Glomerular endothelial cell (primary cell): ENCODE results near the gene AFP. TPM values are rescaled to one million over a fixed set of nuclear protein-coding genes. Genes with fewer than 3 reads are reported as not detected.
"Not testable (repeated sequence)": the region's sequence is repeated elsewhere in the genome, so short reads cannot be mapped to it uniquely, and the experiment has no call there.

Experiments
- DNase-seq: peaks from one replicate; pipeline ENCODE4 v3.0.0-alpha.2; 2011; ENCODE audit warnings: low read depth, low spot score; ENCODE audit errors: extremely low read depth
- total RNA-seq: library from RNA; depleted of rRNA; stranded (reverse); fragments of >200 nt; gene quantifications from 2 replicates; pipeline ENCODE4 v1.2.3, GENCODE V29; 2015

Gene AFP
- total RNA-seq: not detected in 2 replicates

DNA sequence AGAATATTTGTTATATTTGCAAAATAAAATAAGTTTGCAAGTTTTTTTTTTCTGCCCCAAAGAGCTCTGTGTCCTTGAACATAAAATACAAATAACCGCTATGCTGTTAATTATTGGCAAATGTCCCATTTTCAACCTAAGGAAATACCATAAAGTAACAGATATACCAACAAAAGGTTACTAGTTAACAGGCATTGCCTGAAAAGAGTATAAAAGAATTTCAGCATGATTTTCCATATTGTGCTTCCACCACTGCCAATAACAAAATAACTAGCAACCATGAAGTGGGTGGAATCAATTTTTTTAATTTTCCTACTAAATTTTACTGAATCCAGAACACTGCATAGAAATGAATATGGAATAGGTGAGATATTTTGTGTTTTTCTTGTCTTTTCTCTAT is at the start of gene AFP:
Gene AFP (plus strand): TSS at position 238 of the 400 bp plus-strand sequence. CDS start 42 bp downstream, at position 280.
- no peak for DNase-seq

DNA sequence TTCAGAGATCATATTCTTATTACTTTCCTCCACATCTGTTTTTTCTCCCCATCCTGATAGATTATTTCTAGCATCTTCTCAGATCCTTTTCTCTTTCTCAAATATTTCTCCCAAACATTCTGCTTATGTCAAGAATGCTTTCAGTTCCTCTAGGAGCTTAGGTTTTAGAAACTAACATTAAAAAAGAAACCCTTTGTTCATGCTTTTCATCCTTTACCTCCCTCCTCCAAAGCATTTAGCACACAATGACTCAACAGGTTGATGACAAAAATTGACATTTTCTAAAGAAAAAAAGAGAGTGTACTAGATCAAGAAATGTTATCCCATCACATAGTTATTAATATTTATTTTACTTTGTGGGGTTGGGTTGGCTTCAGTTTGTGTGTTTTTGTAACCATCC is 48.5 kb upstream of the AFP start:
- no peak for DNase-seq

DNA sequence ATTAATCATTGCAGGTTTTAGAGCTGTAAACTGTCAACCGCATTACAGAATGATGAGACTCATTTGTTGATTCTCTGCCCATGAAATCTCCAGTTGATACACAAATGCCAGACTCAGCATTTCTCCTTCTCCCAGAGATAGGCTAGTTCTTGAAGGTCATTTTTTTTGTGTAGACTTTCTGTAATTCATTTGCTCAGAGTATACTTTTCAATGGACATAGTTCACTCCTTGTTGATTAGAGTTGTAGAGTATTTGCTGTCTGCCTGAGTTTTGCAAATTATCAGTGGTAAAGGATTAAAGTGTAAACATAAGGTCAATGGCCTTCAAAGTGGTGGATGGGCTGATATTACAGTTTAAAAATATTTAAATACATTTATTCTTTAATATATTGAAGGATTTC is 47.1 kb upstream of the AFP start:
- DNase-seq: no peak

DNA sequence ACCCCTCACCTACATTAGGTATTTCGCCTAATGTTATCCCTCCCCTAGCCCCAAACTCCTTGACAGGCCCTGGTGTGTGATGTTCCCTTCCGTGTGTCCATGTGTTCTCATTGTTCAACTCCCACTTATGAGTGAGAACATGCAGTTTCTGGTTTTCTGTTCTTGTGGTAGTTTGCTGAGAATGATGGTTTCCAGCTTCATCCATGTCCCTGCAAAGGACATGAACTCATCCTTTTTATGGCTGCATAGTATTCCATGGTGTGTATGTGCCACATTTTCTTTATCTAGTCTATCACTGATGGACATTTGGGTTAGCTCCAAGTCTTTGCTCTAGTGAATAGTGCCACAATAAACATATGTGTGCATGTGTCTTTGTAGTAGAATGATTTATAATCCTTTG is 46.4 kb upstream of the AFP start:
- not testable (repeated sequence) for DNase-seq

DNA sequence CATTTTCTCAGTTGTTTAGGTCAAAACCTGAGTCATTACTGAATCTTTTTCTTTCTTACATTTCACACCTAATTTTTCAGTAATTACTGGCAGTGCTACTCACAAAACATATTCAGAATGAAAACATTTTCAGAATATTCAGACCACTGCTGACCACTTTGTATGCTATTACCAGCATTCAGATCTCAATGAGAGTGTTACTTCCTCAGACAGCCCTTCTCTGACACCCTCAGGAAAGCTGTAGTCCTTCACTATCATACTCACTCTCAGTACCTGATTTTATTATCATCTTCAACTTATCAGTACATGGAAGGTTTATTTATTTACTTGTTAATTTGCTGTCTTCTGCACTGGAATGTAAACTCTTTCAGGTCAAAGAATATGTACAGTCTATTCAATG is 44.2 kb upstream of the AFP start:
- no peak for DNase-seq

DNA sequence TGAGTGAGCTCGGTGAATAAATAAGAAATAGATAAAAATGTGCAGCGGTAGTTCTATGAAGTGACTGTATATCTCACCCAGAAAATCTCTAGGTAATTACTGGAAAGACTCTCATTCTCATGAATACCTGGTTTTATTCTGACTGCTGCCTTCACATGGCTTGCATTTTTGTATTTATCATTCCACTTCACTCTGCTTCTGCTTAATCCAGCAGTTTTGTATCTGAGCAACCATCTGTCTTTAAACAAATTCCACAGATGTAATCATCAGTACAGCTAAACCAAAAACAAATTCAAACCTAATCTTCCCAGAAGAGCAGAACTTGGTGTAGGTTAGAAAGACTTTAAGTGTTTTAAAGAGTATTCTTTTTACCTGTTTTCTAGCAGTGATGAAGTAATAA is 43.1 kb upstream of the AFP start:
- DNase-seq: no peak

DNA sequence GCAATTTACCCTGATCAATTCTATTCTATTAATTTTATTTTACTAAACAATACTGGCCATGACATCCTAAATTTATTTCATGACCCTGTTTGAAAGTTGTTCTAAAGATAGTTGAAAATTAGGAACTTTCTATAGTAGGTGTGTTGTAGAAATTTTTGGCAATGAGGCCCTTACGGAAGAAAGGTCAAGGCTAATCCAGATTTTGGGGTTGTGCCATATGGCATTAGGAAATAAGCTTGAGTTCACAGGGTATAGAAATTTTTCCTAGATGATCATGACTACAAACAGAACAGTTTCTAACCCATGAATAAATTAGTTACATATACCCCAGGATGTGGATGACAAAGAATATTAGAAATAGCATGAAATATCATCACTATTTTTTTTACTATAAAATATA is 39.7 kb upstream of the AFP start:
- no peak for DNase-seq

DNA sequence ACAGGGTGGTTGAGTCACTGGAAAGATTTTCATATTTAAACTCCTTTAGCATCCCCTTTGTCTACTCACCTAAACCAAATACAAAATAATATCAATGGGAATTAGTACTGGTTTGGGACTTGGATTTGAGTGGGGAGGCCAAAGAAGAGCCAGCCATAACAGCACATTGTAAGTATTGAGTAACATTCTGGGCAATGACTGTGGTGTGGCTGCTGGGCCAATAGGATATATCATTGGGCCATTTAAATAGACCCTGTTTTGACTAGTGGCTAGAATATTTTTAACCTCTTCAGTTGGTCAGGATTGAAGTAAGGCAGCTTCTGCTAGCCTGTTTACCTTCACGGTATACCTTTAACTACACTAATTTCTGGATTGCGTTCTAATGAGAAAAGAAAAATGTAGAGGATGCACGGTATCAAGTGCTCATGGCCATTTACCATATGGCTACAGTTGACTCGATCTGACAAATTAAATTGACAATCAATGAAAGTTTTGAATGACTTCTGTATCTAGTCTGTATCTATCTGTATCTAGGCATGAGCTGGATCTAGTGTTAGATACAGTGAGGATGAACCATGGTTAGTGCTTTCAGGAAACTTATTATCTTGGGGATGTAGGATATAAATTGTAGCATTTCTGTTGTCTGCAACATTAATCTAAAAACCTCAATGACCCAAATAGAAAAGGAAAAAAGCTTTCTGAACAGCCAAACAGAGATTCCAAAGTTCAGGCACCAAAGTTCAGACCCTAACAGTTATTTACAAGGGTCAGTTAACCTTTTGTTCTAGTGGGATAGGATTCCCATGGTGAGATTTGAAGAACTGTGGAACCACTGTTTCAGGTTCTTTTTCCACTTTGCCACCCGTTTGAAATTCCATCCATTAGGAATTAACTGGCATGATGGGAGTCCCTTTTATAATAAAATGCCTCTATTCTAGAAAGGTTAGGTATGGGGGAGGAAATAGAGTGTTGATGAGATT is 38.7 kb upstream of the AFP start:
- no peak for DNase-seq

DNA sequence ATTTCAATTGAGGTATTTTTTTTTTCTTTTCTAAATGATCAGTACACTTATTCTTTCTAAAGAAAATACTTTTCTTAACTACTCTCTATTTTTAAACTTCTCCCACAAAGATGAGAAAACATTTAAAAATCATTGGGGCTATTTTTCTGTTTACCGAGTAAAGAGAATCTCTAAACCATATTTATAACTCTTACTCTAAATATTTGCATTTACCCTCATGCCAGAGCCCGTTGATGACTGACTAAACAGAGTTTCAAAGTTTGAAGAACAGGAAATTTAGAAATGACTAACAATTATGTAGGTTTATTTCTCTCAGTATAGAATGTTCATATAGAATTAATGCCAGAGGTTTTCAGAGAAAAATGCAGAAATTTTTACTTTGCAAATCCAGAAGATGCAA is 34.6 kb upstream of the AFP start:
- DNase-seq: no peak

DNA sequence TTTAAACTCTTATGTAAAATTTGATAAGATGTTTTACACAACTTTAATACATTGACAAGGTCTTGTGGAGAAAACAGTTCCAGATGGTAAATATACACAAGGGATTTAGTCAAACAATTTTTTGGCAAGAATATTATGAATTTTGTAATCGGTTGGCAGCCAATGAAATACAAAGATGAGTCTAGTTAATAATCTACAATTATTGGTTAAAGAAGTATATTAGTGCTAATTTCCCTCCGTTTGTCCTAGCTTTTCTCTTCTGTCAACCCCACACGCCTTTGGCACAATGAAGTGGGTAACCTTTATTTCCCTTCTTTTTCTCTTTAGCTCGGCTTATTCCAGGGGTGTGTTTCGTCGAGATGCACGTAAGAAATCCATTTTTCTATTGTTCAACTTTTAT is 32.0 kb upstream of the AFP start, which contains the start of gene ALB:
Gene ALB (plus strand): TSS at position 246 of the 400 bp plus-strand sequence. CDS start 41 bp downstream, at position 287.
- no peak for DNase-seq

DNA sequence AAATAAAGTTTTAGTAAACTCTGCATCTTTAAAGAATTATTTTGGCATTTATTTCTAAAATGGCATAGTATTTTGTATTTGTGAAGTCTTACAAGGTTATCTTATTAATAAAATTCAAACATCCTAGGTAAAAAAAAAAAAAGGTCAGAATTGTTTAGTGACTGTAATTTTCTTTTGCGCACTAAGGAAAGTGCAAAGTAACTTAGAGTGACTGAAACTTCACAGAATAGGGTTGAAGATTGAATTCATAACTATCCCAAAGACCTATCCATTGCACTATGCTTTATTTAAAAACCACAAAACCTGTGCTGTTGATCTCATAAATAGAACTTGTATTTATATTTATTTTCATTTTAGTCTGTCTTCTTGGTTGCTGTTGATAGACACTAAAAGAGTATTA is 31.6 kb upstream of the AFP start:
- DNase-seq: no peak

DNA sequence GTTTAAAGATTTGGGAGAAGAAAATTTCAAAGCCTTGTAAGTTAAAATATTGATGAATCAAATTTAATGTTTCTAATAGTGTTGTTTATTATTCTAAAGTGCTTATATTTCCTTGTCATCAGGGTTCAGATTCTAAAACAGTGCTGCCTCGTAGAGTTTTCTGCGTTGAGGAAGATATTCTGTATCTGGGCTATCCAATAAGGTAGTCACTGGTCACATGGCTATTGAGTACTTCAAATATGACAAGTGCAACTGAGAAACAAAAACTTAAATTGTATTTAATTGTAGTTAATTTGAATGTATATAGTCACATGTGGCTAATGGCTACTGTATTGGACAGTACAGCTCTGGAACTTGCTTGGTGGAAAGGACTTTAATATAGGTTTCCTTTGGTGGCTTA is 30.9 kb upstream of the AFP start:
- DNase-seq: no peak

DNA sequence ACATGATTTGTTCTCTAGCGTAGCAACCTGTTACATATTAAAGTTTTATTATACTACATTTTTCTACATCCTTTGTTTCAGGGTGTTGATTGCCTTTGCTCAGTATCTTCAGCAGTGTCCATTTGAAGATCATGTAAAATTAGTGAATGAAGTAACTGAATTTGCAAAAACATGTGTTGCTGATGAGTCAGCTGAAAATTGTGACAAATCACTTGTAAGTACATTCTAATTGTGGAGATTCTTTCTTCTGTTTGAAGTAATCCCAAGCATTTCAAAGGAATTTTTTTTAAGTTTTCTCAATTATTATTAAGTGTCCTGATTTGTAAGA is 29.5 kb upstream of the AFP start:
- DNase-seq: no peak

DNA sequence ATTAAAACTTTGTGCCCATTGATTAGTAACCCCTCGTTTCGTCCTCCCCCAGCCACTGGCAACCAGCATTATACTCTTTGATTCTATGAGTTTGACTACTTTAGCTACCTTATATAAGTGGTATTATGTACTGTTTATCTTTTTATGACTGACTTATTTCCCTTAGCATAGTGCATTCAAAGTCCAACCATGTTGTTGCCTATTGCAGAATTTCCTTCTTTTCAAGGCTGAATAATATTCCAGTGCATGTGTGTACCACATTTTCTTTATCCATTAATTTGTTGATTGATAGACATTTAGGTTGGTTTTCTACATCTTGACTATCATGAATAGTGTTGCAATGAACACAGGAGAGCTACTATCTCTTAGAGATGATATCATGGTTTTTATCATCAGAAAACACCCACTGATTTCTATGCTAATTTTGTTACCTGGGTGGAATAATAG is 28.8 kb upstream of the AFP start:
- no peak for DNase-seq

DNA sequence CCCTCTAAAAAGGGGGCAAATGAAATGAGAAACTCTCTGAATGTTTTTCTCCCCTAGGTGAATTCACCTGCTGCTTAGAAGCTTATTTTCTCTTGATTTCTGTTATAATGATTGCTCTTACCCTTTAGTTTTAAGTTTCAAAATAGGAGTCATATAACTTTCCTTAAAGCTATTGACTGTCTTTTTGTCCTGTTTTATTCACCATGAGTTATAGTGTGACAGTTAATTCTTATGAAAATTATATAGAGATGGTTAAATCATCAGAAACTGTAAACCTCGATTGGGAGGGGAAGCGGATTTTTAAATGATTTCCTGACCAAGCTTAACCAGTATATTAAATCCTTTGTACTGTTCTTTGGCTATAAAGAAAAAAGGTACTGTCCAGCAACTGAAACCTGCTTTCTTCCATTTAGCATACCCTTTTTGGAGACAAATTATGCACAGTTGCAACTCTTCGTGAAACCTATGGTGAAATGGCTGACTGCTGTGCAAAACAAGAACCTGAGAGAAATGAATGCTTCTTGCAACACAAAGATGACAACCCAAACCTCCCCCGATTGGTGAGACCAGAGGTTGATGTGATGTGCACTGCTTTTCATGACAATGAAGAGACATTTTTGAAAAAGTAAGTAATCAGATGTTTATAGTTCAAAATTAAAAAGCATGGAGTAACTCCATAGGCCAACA is 27.7 kb upstream of the AFP start:
- no peak for DNase-seq

DNA sequence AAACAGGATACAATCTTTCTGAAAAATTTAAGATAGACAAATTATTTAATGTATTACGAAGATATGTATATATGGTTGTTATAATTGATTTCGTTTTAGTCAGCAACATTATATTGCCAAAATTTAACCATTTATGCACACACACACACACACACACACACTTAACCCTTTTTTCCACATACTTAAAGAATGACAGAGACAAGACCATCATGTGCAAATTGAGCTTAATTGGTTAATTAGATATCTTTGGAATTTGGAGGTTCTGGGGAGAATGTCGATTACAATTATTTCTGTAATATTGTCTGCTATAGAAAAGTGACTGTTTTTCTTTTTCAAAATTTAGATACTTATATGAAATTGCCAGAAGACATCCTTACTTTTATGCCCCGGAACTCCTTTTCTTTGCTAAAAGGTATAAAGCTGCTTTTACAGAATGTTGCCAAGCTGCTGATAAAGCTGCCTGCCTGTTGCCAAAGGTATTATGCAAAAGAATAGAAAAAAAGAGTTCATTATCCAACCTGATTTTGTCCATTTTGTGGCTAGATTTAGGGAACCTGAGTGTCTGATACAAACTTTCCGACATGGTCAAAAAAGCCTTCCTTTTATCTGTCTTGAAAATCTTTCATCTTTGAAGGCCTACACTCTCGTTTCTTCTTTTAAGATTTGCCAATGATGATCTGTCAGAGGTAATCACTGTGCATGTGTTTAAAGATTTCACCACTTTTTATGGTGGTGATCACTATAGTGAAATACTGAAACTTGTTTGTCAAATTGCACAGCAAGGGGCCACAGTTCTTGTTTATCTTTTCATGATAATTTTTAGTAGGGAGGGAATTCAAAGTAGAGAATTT is 26.8 kb upstream of the AFP start:
- no peak for DNase-seq

DNA sequence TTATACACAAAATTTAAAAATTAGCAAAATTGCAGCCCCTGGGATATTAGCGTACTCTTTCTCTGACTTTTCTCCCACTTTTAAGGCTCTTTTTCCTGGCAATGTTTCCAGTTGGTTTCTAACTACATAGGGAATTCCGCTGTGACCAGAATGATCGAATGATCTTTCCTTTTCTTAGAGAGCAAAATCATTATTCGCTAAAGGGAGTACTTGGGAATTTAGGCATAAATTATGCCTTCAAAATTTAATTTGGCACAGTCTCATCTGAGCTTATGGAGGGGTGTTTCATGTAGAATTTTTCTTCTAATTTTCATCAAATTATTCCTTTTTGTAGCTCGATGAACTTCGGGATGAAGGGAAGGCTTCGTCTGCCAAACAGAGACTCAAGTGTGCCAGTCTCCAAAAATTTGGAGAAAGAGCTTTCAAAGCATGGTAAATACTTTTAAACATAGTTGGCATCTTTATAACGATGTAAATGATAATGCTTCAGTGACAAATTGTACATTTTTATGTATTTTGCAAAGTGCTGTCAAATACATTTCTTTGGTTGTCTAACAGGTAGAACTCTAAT is 26.0 kb upstream of the AFP start:
- no peak for DNase-seq

DNA sequence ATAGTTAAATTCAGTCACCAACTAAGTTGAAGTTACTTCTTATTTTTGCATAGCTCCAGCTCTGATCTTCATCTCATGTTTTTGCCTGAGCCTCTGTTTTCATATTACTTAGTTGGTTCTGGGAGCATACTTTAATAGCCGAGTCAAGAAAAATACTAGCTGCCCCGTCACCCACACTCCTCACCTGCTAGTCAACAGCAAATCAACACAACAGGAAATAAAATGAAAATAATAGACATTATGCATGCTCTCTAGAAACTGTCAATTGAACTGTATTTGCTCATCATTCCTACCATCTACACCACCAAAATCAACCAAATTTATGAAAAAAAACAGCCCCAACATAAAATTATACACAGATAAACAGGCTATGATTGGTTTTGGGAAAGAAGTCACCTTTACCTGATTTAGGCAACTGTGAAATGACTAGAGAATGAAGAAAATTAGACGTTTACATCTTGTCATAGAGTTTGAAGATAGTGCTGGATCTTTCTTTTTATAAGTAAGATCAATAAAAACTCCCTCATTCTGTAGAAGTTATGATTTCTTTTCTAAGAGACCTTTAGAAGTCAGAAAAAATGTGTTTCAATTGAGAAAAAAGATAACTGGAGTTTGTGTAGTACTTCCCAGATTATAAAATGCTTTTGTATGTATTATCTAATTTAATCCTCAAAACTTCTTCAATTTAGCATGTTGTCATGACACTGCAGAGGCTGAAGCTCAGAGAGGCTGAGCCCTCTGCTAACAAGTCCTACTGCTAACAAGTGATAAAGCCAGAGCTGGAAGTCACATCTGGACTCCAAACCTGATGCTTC is 24.9 kb upstream of the AFP start:
- no peak for DNase-seq

DNA sequence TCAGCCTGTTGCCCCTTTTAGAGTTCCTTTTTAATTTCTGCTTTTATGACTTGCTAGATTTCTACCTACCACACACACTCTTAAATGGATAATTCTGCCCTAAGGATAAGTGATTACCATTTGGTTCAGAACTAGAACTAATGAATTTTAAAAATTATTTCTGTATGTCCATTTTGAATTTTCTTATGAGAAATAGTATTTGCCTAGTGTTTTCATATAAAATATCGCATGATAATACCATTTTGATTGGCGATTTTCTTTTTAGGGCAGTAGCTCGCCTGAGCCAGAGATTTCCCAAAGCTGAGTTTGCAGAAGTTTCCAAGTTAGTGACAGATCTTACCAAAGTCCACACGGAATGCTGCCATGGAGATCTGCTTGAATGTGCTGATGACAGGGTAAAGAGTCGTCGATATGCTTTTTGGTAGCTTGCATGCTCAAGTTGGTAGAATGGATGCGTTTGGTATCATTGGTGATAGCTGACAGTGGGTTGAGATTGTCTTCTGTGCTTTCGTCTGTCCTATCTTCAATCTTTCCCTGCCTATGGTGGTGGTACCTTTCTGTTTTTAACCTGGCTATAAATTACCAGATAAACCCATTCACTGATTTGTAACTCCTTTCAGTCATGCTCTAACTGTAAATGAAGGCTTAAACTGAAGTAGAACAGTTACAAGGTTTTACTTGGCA is 24.1 kb upstream of the AFP start:
- DNase-seq: no peak
